PC-3 (cell line): ENCODE measurements around the gene TMEM30B.

Experiments
- CTCF ChIP-seq: fragments of 300-600 bp; sonication (generic); conservative IDR thresholded peaks from 2 replicates; pipeline ENCODE4 v1.5.1; 2017; ENCODE audit warnings: antibody characterized with exemption, low read depth, mild to moderate bottlenecking, low read length
- EZH2 ChIP-seq: fragments of 300-600 bp; sonication (generic); IDR thresholded peaks from one replicate; pipeline ENCODE4 v1.6.1; 2017; ENCODE audit warnings: antibody characterized with exemption, mild to moderate bottlenecking, low read length; ENCODE audit not compliant: unreplicated experiment
- EZH2phosphoT487 ChIP-seq: fragments of 300-600 bp; sonication (generic); IDR thresholded peaks from 2 replicates; pipeline ENCODE4 v1.6.1; 2018; ENCODE audit warnings: mild to moderate bottlenecking, antibody characterized with exemption, low read length, borderline replicate concordance

- peak; percentile 97 for TF ChIP-seq CTCF
- TF ChIP-seq EZH2 = no peak
- no peak for TF ChIP-seq EZH2phosphoT487
These were observed 11.6 kb downstream of the TMEM30B start for GRCh38 chr14:61269321-61270083.
